ENCODE results near the gene KSR2. TPM values are rescaled to one million over a fixed set of nuclear protein-coding genes. Genes with fewer than 3 reads are reported as not detected.
"Not testable (repeated sequence)": the region's sequence is repeated elsewhere in the genome, so short reads cannot be mapped to it uniquely, and the experiment has no call there.

The KSR2 gene
- total RNA-seq (2012; rRNA removed) = under 0.01 TPM in 2 replicates

DNA sequence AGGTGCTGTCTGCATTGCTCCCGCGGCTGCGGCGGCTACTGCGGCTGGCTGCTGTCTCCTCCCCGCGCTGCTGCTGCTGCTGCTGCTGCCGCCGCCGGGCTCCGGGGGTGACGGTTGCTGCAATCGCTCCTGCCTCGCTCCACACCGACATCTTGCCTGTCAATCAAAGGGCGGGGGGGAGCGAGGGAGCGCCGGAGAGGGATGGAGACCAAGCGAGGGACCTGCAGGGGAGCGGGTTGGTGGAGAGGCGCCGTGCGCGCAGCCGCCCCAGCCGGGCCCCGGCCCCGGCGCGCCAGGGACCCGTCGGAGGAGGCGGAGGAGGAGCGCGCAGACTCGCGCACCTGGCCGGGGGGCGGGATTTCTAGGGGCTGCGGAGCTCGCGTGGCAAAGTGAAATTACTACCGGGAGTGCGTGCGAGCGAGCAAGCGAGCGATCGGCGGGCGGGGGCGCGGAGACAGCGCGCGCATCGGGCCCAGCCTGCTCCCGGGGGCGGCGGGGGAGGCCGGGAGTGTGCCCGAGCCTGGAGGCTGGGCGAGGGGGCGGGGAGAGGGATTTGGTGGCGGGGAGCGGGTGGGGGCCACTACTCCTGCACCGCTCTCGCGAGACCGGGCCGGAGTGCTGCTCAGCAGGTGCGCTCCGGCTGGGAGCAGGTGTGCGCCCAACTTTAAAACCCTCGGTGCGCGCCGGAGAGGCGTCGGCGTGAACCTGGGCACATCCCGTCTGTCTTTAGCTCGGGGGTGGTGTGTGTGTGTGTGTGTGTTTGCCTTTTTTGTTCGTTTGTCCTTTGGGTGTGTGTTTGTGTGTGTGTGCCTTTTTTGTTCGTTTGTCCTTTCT is at the start of gene KSR2:
KSR2 (minus strand) TSS at position 165 of the 834 bp plus-strand sequence. CDS start 735 bp downstream, outside the sequence.
- Histone ChIP-seq H3K4me2 (ENCODE audit: low read length) (peak within 1 kb of the TSS; percentile 79), H3K9ac (ENCODE audit: low read depth, low read length) (no peak within 1 kb of the TSS), H3K9me3 (replicated peaks; ENCODE audit: low read length) (no peaks in the 10 kb centered on the region), H3K4me1 (ENCODE audit: control insufficient read depth, insufficient read depth, low read length) (no peaks in the 10 kb centered on the region), H3K36me3 (ENCODE audit: insufficient read depth, low read length) (no peaks in the 10 kb centered on the region), H3K4me3 (ENCODE audit: low read length) (peak within 1 kb of the TSS; percentile 59), H3K27me3 (ENCODE audit: control insufficient read depth, insufficient read depth, low read length) (peaks cover 37% of the 10 kb centered on the region)

DNA sequence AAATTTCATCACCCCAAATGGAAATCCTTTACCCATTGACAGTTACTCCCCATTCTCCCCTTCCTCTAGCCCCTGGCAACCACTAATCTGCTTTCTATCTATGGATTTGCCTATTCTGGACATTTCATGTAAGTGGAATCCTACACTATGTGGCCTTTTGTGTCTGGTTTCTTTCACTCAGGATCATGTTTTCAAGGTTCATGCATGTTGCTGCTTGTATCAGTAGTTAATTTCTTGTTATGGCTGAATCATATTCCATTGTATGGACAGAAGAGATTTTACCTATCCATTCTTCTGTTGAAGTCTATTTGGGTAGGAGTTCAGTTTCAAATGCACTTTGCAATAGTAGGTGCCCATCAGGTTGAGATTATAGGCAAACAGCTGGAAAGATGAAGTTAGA is 49.1 kb upstream of the KSR2 start:
- Histone ChIP-seq H3K4me3 (ENCODE audit: low read length) (peak overlapping the region; percentile 80), H3K9ac (ENCODE audit: low read depth, low read length) (peak overlapping the region; percentile 90), H3K27me3 (ENCODE audit: control insufficient read depth, insufficient read depth, low read length) (no peaks in the 10 kb centered on the region), H3K9me3 (replicated peaks; ENCODE audit: low read length) (no peaks in the 10 kb centered on the region), H3K36me3 (ENCODE audit: insufficient read depth, low read length) (peaks cover 5% of the 10 kb centered on the region), H3K4me1 (ENCODE audit: control insufficient read depth, insufficient read depth, low read length) (peaks cover 6% of the 10 kb centered on the region), H3K4me2 (ENCODE audit: low read length) (peak overlapping the region; percentile 93)

DNA sequence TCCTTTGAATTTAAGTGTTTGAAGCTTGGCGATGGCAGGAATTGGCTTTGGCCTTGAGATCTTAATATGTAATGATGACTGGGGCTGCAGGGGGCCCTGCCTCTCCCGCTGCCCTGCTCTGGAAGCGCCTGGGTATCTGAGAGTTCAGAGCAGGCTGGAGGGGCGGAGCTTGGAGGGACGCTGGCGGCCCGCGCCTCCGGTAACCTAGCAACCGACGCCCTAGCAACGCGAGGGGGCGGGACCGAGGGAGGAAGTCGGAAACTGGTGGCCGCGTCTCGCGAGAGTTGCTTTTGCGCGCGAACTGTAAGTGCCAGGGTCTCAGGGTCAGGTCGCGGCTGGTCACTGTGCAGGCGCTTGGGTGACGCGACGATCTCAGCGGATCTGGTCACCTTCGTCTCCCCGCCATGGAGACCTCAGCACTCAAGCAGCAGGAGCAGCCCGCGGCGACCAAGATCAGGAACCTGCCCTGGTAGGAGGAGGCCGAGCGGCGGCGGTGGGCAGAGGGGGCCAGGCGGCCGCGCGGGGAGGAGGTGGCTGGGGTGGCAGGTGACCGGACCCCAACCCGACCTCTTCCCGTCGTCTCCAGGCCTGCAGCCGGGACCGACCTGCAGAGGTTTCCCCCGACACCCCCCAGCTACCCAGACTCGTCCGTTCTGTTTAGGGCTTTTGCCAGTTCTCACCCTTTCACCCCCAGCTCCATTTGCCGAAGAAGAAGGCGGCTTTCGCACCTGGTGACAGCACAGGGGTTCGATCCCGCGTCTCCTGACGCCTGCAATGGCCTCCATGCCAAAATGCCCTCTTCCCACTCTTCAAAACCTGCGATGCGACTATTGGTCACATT is 47.9 kb upstream of the KSR2 start, which contains the start of gene RFC5:
RFC5 (plus strand) TSS at position 280 of the 841 bp plus-strand sequence; CDS start at position 405, 125 bp downstream.
- Histone ChIP-seq H3K27me3 (ENCODE audit: control insufficient read depth, insufficient read depth, low read length) (no peaks in the 10 kb centered on the region), H3K4me3 (ENCODE audit: low read length) (peak within 1 kb of the TSS; percentile 80), H3K4me1 (ENCODE audit: control insufficient read depth, insufficient read depth, low read length) (peaks cover 6% of the 10 kb centered on the region), H3K36me3 (ENCODE audit: insufficient read depth, low read length) (peaks cover 5% of the 10 kb centered on the region), H3K9ac (ENCODE audit: low read depth, low read length) (peak within 1 kb of the TSS; percentile 90), H3K4me2 (ENCODE audit: low read length) (peak within 1 kb of the TSS; percentile 93), H3K9me3 (replicated peaks; ENCODE audit: low read length) (no peaks in the 10 kb centered on the region)

DNA sequence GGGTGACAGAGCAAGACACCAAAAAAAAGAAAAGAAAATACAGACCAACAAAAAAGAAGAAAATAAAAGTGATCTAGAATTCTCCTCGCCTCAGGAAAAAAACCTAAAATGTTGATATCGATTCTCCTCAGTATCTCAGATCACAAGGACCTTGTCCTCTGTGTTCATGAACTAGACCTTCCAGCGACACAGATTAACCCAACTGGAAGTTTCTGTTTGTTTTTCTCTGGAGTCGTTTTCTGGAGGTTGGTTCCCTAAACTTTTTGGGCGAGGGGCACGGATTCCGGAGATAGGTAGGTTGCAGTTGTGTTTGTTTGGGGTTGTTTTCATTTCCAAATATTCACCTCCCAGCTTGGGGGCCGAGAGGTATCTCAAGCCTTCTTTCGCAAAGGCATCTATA is 47.2 kb upstream of the KSR2 start:
- Histone ChIP-seq H3K36me3 (ENCODE audit: insufficient read depth, low read length) (peaks cover 5% of the 10 kb centered on the region), H3K4me1 (ENCODE audit: control insufficient read depth, insufficient read depth, low read length) (peaks cover 6% of the 10 kb centered on the region), H3K4me3 (ENCODE audit: low read length) (peak overlapping the region; percentile 80), H3K9ac (ENCODE audit: low read depth, low read length) (peak overlapping the region; percentile 90), H3K4me2 (ENCODE audit: low read length) (peak overlapping the region; percentile 93), H3K27me3 (ENCODE audit: control insufficient read depth, insufficient read depth, low read length) (no peaks in the 10 kb centered on the region), H3K9me3 (replicated peaks; ENCODE audit: low read length) (no peaks in the 10 kb centered on the region)

DNA sequence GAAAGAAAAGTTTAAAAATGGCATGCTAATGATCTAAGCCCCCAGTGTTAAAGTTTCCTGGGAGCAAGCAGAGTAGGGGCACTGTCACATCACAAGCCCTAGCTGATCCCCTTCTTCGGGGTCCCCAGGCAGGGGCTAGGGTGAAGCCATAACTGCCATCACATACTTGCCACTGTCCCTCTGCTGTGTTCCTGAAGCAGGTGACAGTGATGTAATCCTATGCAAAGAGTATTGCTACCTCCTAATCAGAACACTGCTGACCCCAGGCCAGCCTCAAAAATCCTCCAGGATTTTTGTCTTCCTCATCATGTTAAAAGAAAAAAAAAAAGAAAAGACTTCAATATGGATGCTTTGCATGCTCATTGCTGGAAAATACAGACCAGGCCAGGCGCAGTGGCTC is 46.5 kb upstream of the KSR2 start:
- Histone ChIP-seq H3K4me3 (ENCODE audit: low read length) (no peak overlapping the region), H3K27me3 (ENCODE audit: control insufficient read depth, insufficient read depth, low read length) (no peaks in the 10 kb centered on the region), H3K4me2 (ENCODE audit: low read length) (no peak overlapping the region), H3K9me3 (replicated peaks; ENCODE audit: low read length) (no peaks in the 10 kb centered on the region), H3K4me1 (ENCODE audit: control insufficient read depth, insufficient read depth, low read length) (peaks cover 6% of the 10 kb centered on the region), H3K9ac (ENCODE audit: low read depth, low read length) (no peak overlapping the region), H3K36me3 (ENCODE audit: insufficient read depth, low read length) (peaks cover 5% of the 10 kb centered on the region)

DNA sequence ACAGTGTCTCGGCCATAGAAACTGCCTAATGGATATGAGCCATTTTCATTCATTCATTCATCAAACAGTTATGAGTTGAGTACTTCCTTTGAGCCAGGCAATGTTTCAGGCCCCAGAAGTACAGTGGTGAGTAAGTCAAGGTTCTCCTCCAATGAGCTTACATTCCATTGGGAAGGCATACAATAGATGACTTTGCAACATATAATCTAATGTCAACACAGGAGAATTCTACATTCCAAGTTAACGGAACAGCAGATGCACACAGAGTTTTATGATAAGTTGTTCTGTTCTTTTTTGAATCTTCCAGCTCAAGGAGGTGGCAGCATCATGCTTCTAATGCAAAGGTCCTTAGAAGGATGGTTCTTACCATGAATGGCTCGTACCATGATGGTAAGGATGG is 44.5 kb upstream of the KSR2 start:
- Histone ChIP-seq H3K9me3 (replicated peaks; ENCODE audit: low read length) (no peaks in the 10 kb centered on the region), H3K4me1 (ENCODE audit: control insufficient read depth, insufficient read depth, low read length) (peaks cover 6% of the 10 kb centered on the region), H3K9ac (ENCODE audit: low read depth, low read length) (no peak overlapping the region), H3K27me3 (ENCODE audit: control insufficient read depth, insufficient read depth, low read length) (peaks cover 8% of the 10 kb centered on the region), H3K36me3 (ENCODE audit: insufficient read depth, low read length) (no peaks in the 10 kb centered on the region), H3K4me2 (ENCODE audit: low read length) (no peak overlapping the region), H3K4me3 (ENCODE audit: low read length) (no peak overlapping the region)

DNA sequence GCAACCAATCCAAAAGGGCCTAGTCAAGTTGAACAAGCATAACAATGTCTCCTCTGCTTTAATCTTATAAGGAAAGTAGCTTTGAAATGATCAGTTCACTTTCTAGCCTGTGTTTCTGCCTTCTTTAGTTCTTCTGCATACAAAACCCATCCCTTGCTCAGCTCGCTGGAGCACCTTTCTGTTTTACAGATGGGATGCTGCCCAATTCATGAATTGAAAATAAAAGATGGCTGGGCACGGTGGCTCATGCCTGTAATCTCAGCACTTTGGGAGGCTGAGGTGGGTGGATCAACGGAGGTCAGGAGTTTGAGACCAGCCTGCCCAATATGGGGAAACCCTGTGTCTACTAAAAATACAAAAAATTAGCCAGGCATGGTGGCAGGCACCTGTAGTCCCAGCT is 43.2 kb upstream of the KSR2 start:
- Histone ChIP-seq H3K4me1 (ENCODE audit: control insufficient read depth, insufficient read depth, low read length) (no peaks in the 10 kb centered on the region), H3K36me3 (ENCODE audit: insufficient read depth, low read length) (no peaks in the 10 kb centered on the region), H3K4me3 (ENCODE audit: low read length) (no peak overlapping the region), H3K27me3 (ENCODE audit: control insufficient read depth, insufficient read depth, low read length) (peaks cover 15% of the 10 kb centered on the region), H3K9ac (ENCODE audit: low read depth, low read length) (no peak overlapping the region), H3K4me2 (ENCODE audit: low read length) (no peak overlapping the region), H3K9me3 (replicated peaks; ENCODE audit: low read length) (no peaks in the 10 kb centered on the region)

DNA sequence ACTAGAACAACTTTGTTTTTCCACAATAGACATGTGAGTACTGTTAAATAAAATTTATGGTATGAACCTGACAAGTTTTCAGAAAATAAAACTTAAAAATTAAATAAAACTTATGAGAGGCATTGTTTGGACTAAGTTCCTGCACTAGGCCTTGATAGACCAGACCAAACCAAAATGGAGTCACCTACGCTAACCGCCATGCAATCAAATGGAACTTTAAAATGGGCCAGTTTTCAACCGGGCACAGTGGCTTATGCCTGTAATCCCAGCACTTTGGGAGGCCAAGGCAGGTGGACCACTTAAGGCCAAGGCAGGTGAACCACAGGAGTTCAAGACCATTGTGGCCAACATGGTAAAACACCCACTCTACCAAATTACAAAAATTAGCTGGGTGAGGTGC is 42.6 kb upstream of the KSR2 start:
- H3K4me1 ChIP-seq (ENCODE audit: control insufficient read depth, insufficient read depth, low read length) = no peaks in the 10 kb centered on the region
- H3K4me3 ChIP-seq (ENCODE audit: low read length) = no peak overlapping the region
- no peaks in the 10 kb centered on the region for H3K9me3 ChIP-seq (replicated peaks; ENCODE audit: low read length)
- no peak overlapping the region for H3K4me2 ChIP-seq (ENCODE audit: low read length)
- H3K27me3 ChIP-seq (ENCODE audit: control insufficient read depth, insufficient read depth, low read length) = peaks cover 17% of the 10 kb centered on the region
- no peaks in the 10 kb centered on the region for H3K36me3 ChIP-seq (ENCODE audit: insufficient read depth, low read length)
- no peak overlapping the region for H3K9ac ChIP-seq (ENCODE audit: low read depth, low read length)

DNA sequence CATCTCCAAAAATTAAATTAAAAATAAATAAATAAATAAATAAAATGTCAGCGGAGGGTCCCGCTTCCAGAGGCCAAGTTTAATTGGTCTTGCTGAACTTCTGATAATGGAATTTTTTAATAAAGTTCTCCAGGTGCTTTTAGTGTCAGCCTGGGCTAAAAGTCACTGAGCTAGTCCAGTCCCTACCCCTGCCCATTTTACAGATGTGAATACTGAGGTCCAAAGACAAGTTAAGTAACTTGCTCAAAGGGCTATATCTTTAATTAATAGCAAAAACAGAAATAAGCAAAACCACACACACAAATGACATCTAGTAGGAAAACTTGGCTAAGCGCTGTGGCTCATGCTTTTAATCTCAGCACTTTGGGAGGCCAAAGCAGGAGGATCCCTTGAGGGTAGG is 42.1 kb upstream of the KSR2 start:
- H3K4me2 ChIP-seq (ENCODE audit: low read length) = no peak overlapping the region
- H3K4me1 ChIP-seq (ENCODE audit: control insufficient read depth, insufficient read depth, low read length) = no peaks in the 10 kb centered on the region
- H3K4me3 ChIP-seq (ENCODE audit: low read length) = no peak overlapping the region
- H3K27me3 ChIP-seq (ENCODE audit: control insufficient read depth, insufficient read depth, low read length) = peaks cover 17% of the 10 kb centered on the region
- no peaks in the 10 kb centered on the region for H3K9me3 ChIP-seq (replicated peaks; ENCODE audit: low read length)
- no peak overlapping the region for H3K9ac ChIP-seq (ENCODE audit: low read depth, low read length)
- no peaks in the 10 kb centered on the region for H3K36me3 ChIP-seq (ENCODE audit: insufficient read depth, low read length)

DNA sequence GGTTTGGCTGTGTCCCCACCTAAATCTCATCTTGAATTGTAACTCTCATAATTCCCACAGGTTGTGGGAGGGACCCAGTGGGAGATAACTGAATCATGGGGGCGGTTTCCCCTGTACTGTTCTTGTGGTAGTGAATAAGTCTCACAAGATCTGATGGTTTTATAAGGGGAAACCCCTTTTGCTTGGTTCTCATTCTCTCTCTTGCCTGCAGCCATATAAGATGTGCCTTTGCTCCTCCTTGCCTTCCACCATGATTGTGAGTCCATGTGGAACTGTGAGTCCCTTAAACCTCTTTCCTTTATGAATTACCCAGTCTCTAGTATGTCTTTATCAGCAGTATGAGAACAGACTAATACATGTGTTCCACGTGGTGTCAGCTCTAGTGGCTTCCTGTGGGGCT is 31.0 kb upstream of the KSR2 start:
- not testable (repeated sequence) for H3K4me1 ChIP-seq (ENCODE audit: control insufficient read depth, insufficient read depth, low read length); H3K4me2 ChIP-seq (ENCODE audit: low read length); H3K36me3 ChIP-seq (ENCODE audit: insufficient read depth, low read length); H3K27me3 ChIP-seq (ENCODE audit: control insufficient read depth, insufficient read depth, low read length); H3K4me3 ChIP-seq (ENCODE audit: low read length); H3K9me3 ChIP-seq (replicated peaks; ENCODE audit: low read length); H3K9ac ChIP-seq (ENCODE audit: low read depth, low read length)

DNA sequence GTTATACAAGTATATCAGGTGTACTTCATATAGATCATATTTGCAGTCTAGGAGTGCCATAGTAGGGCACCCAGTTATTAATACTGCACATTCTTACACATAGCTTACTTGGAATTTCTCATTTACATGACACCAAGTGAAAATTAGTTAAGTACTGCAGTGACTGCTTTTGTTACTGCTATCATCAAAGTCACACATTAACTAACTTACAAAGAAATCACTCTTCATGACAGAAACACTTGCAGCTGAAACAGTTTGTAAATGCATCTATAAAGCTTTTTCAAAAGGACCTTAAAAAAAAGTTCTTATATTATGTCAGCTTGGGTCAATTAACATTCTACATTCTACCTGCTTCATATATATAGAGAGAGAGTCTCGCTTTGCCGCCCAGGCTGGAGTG is 29.9 kb upstream of the KSR2 start:
- H3K4me2 ChIP-seq (ENCODE audit: low read length) = no peak overlapping the region

More for the DNA sequence above, 29.9 kb upstream of the KSR2 start:
- Histone ChIP-seq H3K36me3 (ENCODE audit: insufficient read depth, low read length) (no peaks in the 10 kb centered on the region), H3K4me1 (ENCODE audit: control insufficient read depth, insufficient read depth, low read length) (no peaks in the 10 kb centered on the region), H3K9me3 (replicated peaks; ENCODE audit: low read length) (no peaks in the 10 kb centered on the region), H3K27me3 (ENCODE audit: control insufficient read depth, insufficient read depth, low read length) (no peaks in the 10 kb centered on the region), H3K9ac (ENCODE audit: low read depth, low read length) (no peak overlapping the region), H3K4me3 (ENCODE audit: low read length) (no peak overlapping the region)
